ENCODE measurements around the gene ANKRD55. TPM values are rescaled to one million over a fixed set of nuclear protein-coding genes. Genes with fewer than 3 reads are reported as not detected.
A peak's percentile ranks its signal among the peaks of the same experiment; 100 is the strongest.
"Not testable (repeated sequence)": the region's sequence is repeated elsewhere in the genome, so short reads cannot be mapped to it uniquely, and the experiment has no call there.

Gene ANKRD55
- total RNA-seq, 1 experiment from 2014 or later = not detected

DNA sequence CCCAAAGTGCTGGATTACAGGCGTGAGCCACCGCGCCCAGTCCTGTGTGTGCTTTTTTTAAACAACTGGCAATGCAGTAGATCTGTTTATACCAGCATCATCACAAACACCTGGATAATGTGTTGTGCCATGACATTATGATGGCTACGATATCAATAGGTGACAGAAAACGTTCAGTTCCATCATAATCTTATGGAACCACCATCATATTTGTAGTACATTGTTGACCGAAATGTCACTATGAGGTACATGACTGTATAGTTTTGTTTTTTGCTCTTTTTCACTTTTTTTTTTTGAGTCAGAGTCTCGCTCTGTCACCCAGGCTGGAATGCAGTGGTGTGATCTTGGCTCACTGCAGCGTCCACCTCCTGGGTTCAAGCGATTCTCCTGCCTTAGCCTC, 24.4 kb downstream of the ANKRD55 start:
- no peak for DNase-seq (ENCODE audit: low read depth)

DNA sequence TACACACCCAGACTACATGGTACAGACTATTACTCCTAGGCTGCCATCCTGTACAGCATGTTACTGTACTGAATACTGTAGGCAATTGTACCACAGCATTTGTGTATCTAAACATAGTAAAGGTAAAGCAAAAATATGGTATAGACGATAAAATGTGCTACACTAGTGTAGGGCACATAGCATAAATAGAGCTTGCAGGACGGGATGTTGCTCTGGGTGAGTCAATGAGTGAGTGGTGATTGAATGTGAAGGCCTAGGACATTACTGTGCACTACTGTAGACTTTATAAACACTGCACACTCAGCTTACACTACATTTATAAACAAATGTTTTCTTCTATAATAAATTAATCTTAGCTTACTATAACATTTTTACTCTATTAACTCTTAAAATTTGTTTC, 25.6 kb downstream of the ANKRD55 start:
- no peak for DNase-seq (ENCODE audit: low read depth)

DNA sequence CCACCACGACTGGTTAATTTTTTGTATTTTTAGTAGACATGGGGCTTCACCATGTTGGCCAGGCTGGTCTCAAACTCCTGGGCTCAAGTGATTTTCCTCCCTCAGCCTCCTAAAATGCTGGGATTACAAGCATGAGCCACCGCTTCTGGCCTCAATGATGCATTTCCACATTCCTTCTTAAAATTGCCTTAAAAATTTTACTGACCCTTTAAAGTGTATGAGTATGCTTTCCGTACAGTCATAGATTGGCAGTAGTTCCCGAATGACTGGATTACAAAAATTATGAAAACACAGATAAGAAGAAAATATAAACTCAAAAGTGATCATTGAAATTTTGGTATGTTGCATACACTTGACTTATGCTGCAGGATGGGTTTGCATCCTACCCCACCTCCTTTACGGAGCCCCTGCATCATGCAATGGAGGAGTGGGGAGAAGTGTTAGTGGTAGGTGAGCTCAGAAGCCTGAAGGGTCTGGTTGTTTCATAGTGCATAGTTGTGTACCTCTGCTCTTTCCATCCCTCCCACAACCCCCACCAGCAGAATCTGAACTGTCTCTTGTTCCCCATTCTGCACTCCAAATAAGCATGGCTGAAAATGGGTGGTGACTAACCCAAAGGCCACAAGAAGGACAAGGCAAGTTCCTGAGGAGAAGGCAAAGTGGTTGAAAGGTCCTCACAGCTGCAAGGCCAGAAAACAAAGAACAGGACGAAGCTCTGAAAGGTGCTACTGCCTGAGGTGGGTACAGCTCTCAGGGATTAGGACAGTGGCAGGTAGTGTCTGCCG, 26.8 kb downstream of the ANKRD55 start:
- no peak for DNase-seq (ENCODE audit: low read depth)

DNA sequence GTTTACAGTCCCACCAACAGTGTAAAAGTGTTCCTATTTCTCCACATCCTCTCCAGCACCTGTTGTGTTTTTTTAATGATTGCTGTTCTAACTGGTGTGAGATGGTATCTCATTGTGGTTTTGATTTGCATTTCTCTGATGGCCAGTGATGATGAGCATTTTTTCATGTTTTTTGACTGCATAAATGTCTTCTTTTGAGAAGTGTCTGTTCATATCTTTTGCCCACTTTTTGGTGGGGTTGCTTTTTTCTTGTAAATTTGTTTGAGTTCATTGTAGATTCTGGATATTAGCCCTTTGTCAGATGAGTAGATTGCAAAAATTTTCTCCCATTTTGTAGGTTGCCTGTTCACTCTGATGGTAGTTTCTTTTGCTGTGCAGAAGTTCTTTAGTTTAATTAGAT, 29.2 kb downstream of the ANKRD55 start:
- DNase-seq (ENCODE audit: low read depth) = not testable (repeated sequence)

- DNase-seq (ENCODE audit: low read depth) = no peak
Measured at GRCh38 chr5:56202483-56202882, 30.6 kb downstream of the ANKRD55 start.

DNA sequence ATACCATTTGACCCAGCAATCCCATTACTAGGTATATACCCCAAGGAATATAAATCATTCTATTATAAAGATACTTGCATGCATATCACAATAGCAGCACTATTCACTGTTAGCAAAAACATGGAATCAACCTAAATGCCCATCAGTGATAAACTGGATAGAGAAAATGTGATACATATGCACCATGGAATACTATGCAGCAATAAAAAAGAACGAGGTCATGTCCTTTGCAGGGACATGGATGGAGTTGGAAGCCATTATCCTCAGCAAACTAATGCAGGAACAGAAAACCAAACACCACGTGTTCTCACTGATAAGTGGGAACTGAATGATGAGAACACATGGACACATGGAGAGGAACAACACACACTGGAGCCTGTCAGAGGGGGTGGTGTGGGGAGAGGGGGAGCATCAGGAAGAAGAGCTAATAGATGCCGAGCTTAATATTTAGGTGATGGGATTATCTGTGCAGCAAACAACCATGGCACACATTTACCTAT, 31.3 kb downstream of the ANKRD55 start:
- DNase-seq (ENCODE audit: low read depth) = not testable (repeated sequence)

- peak; percentile 84 for DNase-seq (ENCODE audit: low read depth)
Measured at GRCh38 chr5:56200971-56201666, 32.0 kb downstream of the ANKRD55 start.

DNA sequence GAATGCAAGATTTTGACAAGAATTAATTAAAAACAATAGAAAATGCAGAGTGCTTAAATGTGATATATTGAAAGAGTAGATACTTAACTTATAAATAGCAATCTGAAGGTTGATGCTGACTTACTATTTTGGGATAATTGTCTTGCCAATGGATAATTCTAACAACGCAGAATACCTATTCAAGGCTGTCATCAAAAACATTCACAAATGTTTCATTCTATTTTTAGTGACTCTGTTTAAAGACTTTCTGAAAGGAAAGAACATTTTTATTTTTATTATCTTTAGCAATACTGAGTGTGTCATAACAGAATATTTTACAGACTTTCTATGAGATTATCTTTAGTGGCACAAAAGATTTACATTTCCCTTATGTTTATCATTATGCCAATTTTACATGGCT, 38.1 kb downstream of the ANKRD55 start:
- no peak for DNase-seq (ENCODE audit: low read depth)

- DNase-seq (ENCODE audit: low read depth) = no peak
Measured at GRCh38 chr5:56192246-56192645, 40.9 kb downstream of the ANKRD55 start.

DNA sequence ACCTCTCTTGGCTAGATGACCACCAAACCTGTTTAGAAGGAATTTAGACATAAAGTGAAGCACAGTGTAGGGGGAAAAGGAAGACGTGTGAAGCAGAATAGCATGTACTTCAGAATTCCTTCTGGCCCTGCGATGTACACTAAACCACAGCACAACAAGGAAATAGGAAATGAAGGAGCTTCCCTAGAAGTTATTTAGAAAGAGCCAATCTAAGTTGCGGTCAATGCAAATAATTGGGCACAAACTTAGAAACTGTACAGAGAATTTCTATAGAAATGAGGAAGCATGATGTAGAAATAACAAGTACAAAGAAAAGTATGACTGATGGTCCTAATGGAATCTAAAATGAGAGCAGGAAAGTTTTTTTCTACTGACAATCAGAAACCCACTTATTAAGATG, 41.5 kb downstream of the ANKRD55 start:
- DNase-seq (ENCODE audit: low read depth) = no peak

- peak; percentile 88 for DNase-seq (ENCODE audit: low read depth)
Measured at GRCh38 chr5:56190497-56190896, 42.6 kb downstream of the ANKRD55 start.

- DNase-seq (ENCODE audit: low read depth) = no peak
Measured at GRCh38 chr5:56185768-56186311, 47.3 kb downstream of the ANKRD55 start.

GRCh38 chr5:56183506-56183905, 49.6 kb downstream of the ANKRD55 start:
- DNase-seq (ENCODE audit: low read depth) = peak; percentile 93

- DNase-seq (ENCODE audit: low read depth) = no peak
Measured at GRCh38 chr5:56179442-56179841, 53.7 kb downstream of the ANKRD55 start.

GRCh38 chr5:56178823-56179222, 54.3 kb downstream of the ANKRD55 start:
- DNase-seq (ENCODE audit: low read depth) = no peak

GRCh38 chr5:56176871-56177533, 56.1 kb downstream of the ANKRD55 start:
- no peak for DNase-seq (ENCODE audit: low read depth)

DNA sequence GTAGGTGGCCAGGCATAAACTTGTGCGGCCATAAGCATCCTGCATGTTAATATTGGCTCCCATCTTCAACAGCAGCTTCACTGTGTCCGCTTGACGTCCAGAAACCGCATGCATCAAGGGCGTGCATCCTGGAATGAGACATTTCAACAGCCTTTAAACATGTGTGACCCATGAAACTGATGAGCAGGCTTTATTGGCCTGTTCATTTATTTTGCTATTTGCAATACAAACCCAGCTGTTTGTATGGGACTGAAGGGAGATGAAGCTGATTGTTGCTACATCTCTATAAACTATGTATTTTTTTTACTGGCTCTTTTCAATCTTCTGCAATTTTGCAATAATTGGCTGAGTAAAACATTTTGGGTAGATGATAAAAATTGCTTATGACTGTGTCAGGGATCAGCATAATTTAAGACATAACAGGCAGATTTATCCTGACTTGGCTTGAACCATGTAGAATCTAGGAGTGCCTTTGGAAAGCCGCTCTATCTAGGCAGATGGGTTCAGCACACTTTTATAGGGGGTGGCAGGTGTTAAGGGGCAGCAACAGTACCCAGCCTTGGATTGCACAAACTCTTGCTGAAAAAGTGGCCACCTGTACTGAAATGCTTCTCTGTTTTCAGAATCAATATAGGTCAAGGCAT, 56.9 kb downstream of the ANKRD55 start:
- no peak for DNase-seq (ENCODE audit: low read depth)

DNA sequence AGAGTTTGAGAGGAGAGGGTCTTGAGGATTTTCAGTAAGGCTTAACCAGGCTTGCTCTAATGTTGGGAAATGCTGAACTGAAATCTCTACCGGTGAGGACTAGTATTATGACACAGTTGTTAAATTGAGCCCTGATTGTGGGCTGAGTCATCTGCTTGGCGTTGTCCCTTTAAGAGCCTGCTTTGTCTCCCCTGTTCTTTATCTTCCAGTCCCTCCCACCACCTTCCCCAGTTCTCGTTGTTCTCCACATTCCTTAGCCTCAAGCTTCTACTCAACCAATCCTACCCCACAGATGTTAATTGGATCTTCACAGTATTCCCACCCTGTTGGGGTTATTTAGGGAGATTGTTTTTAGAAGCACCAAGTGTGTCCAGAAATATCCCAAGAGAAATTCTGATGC, 57.6 kb downstream of the ANKRD55 start:
- peak; percentile 82 for DNase-seq (ENCODE audit: low read depth)

DNA sequence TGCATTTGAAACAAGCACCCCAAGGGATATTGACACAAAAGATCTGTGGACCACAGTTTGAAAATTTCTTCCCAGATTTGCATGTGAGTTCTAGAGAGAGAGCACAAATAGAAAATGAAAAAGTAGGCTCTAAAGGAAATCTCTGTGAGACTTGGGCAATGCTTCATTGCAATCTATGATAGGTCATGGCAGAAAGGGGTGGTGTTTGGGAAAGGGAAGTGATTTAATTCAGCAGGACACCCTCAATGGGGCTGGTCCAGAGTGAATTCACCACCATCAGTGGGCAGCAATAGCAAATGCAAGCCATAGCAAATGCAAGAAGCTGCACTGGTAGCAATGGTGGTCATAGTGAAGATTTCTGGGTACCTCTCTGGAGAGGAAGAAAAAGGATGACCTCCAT, 58.1 kb downstream of the ANKRD55 start:
- DNase-seq (ENCODE audit: low read depth) = no peak

GRCh38 chr5:56172241-56172640, 60.9 kb downstream of the ANKRD55 start:
- DNase-seq (ENCODE audit: low read depth) = no peak

DNA sequence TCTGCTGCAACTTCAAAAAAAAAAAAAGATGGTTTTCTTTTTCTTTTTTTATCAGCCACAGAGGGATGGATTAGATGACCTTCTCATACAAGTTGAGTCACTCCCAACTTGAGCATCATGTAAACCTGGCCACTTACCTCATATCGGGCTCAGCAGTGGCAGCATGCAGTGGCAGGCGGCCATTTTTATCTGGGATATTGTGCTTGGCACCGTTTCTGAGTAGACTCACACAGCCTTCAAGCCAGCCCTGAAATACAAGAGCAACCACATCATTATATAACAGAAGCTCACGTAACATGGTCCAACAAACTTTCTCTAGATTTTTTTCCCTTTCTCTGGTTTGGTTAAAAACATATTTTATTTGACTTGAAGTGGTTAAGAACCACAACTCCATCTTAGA, 62.6 kb downstream of the ANKRD55 start:
- peak; percentile 91 for DNase-seq (ENCODE audit: low read depth)

DNA sequence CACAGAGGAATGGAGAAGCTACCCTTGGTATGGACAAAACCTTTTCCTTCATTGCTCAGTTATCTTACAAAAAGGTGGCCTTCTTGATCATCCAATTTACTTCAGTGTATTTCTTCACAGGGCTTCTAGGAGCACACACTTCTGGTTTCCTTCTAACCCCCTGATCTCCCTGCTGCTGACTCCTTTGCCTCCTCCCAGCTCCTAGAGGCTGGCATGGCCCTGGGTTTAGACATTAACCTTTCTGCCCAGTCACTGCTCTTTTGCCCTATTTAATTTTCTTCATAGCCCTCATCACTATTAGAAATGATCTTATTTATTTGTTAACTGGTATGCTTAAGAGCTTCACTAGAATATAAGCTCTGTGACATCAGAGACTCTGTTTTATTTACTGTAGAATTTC, 63.2 kb downstream of the ANKRD55 start:
- DNase-seq (ENCODE audit: low read depth) = no peak

Data from Daoy (cell line).